ENCODE data around the gene OPRD1. TPM values are rescaled to one million over a fixed set of nuclear protein-coding genes. Genes with fewer than 3 reads are reported as not detected.
"Not testable (repeated sequence)": the region's sequence is repeated elsewhere in the genome, so short reads cannot be mapped to it uniquely, and the experiment has no call there.

The OPRD1 gene
- polyA plus RNA-seq, 1 of the 3 experiments (the other 2 are of a cell fraction): 0.07 TPM

- H3K36me3 ChIP-seq (replicated peaks in 1 of 2; ENCODE audit: control insufficient read depth in 1 of 2, insufficient read depth in 2 of 2, low read length in 1 of 2); POLR2A ChIA-PET; H3K79me2 ChIP-seq (ENCODE audit: insufficient read depth); H3K27me3 ChIP-seq (ENCODE audit: insufficient read depth); H3K9ac ChIP-seq; H3K9me3 ChIP-seq; H3K9me2 ChIP-seq; H2AFZ ChIP-seq (ENCODE audit: low read depth); H3K4me3 ChIP-seq (ENCODE audit: low read depth in 2 of 2, low read length in 1 of 2); H4K20me1 ChIP-seq (ENCODE audit: insufficient read depth); H3K4me2 ChIP-seq; H3K27ac ChIP-seq (ENCODE audit: low read depth in 2 of 2, low read length in 1 of 2); DNase-seq; H3F3A ChIP-seq (replicated peaks; ENCODE audit: insufficient read depth): not testable (repeated sequence)
- 78% methylated on average over 11 of the region's 11 CpGs for WGBS (ENCODE audit: low lambda C conversion rate)
- CTCF ChIA-PET: interaction anchor here (1.0 to 1.1 kb wide), 3 partner anchors 49 to 374 kb away, joined by 3 to 5 read pairs (median 4); no protein-coding TSS in a partner anchor
- H3K4me1 ChIP-seq (ENCODE audit: control insufficient read depth in 1 of 2, insufficient read depth in 2 of 2, low read depth in 1 of 2, low read length in 1 of 2): peaks cover 0 to 28% of the 10 kb centered on the region in 2 experiments; a peak in 1 of 4 replicates
- TF ChIP-seq MXI1 (IDR thresholded peaks at IDR 0.05; ENCODE audit: low read depth, low read length): peak; percentile 40; the same call in 1 of the 2 replicates
Measured at GRCh38 chr1:28828227-28828858, 16.4 kb downstream of the OPRD1 start.

- CTCF ChIA-PET: interaction anchor here (1.0 to 3.6 kb wide), 6 partner anchors 9 to 47 kb away, joined by 3 to 26 read pairs (median 3); no protein-coding TSS in a partner anchor
- Histone ChIP-seq H3K9me2 (no peaks in the 10 kb centered on the region), H3F3A (replicated peaks; ENCODE audit: insufficient read depth) (no peaks in the 10 kb centered on the region), H4K20me1 (ENCODE audit: insufficient read depth) (no peaks in the 10 kb centered on the region), H3K79me2 (ENCODE audit: insufficient read depth) (no peaks in the 10 kb centered on the region), H3K27me3 (ENCODE audit: insufficient read depth) (no peaks in the 10 kb centered on the region), H3K27ac (ENCODE audit: low read depth in 2 of 2, low read length in 1 of 2) (peak overlapping the region in 1 of 2 experiments; percentile 83; a peak in 2 of 4 replicates), H3K9ac (no peak overlapping the region), H3K9me3 (no peaks in the 10 kb centered on the region), H3K4me2 (no peak overlapping the region), H3K36me3 (replicated peaks in 1 of 2; ENCODE audit: control insufficient read depth in 1 of 2, insufficient read depth in 2 of 2, low read length in 1 of 2) (no peaks in the 10 kb centered on the region), H2AFZ (ENCODE audit: low read depth) (no peak overlapping the region), H3K4me1 (ENCODE audit: control insufficient read depth in 1 of 2, insufficient read depth in 2 of 2, low read depth in 1 of 2, low read length in 1 of 2) (peaks cover 0 to 46% of the 10 kb centered on the region in 2 experiments; a peak in 1 of 4 replicates), H3K4me3 (ENCODE audit: low read depth in 2 of 2, low read length in 1 of 2) (no peak overlapping the region)
- POLR2A ChIA-PET: no interaction called here
- DNase-seq: peak; percentile 90
- 73% methylated on average over 2 of the region's 2 CpGs for WGBS (ENCODE audit: low lambda C conversion rate)
- TF ChIP-seq FOXM1 (IDR thresholded peaks at IDR 0.05; ENCODE audit: low read depth) (no peak), SIN3A (IDR thresholded peaks at IDR 0.05; ENCODE audit: borderline replicate concordance, low read depth, low read length) (no peak), FOXJ3 (CRISPR knock-in tag; IDR thresholded peaks at IDR 0.05) (peak; percentile 93), PBX3 (IDR thresholded peaks at IDR 0.05) (no peak), IRF3 (IDR thresholded peaks at IDR 0.05; ENCODE audit: low read depth, low read length) (no peak), TCF12 (IDR thresholded peaks at IDR 0.05) (peak; percentile 80), EP300 (IDR thresholded peaks at IDR 0.05; ENCODE audit: borderline replicate concordance in 1 of 2, low read depth in 1 of 2, low read length in 1 of 2) (peak in 1 of 2 experiments; percentile 97; a peak in 2 of 4 replicates), ELF1 (IDR thresholded peaks at IDR 0.05) (no peak), CHD2 (IDR thresholded peaks at IDR 0.05; ENCODE audit: low read length, partially characterized antibody) (peak; percentile 90), MAX (IDR thresholded peaks at IDR 0.05; ENCODE audit: low read depth) (no peak), MEF2A (IDR thresholded peaks at IDR 0.05; ENCODE audit: borderline replicate concordance, low read depth) (no peak), YY1 (IDR thresholded peaks at IDR 0.05; ENCODE audit: low read depth) (no peak), EZH2phosphoT487 (IDR thresholded peaks at IDR 0.05; ENCODE audit: borderline replicate concordance, low read depth) (no peak), NFIC (IDR thresholded peaks at IDR 0.05; ENCODE audit: borderline replicate concordance) (peak; percentile 41; the same call in 1 of the 2 replicates), RAD21 (IDR thresholded peaks at IDR 0.05; ENCODE audit: low read length) (peak; percentile 22; the same call in 1 of the 2 replicates), RCOR1 (IDR thresholded peaks at IDR 0.05; ENCODE audit: low read length) (peak; percentile 98), MXI1 (IDR thresholded peaks at IDR 0.05; ENCODE audit: low read depth, low read length) (peak; percentile 45; the same call in 1 of the 2 replicates), USF2 (IDR thresholded peaks at IDR 0.05; ENCODE audit: borderline replicate concordance, low read depth, low read length) (no peak), GABPA (IDR thresholded peaks at IDR 0.05; ENCODE audit: low read depth) (no peak), GATA2 (CRISPR knock-in tag; IDR thresholded peaks at IDR 0.05) (peak; percentile 93), REST (IDR thresholded peaks at IDR 0.05; ENCODE audit: low read depth, low read length) (no peak)
Measured at GRCh38 chr1:28830814-28831213, 18.8 kb downstream of the OPRD1 start.
